ENCODE results near the gene POLD4.

DNA sequence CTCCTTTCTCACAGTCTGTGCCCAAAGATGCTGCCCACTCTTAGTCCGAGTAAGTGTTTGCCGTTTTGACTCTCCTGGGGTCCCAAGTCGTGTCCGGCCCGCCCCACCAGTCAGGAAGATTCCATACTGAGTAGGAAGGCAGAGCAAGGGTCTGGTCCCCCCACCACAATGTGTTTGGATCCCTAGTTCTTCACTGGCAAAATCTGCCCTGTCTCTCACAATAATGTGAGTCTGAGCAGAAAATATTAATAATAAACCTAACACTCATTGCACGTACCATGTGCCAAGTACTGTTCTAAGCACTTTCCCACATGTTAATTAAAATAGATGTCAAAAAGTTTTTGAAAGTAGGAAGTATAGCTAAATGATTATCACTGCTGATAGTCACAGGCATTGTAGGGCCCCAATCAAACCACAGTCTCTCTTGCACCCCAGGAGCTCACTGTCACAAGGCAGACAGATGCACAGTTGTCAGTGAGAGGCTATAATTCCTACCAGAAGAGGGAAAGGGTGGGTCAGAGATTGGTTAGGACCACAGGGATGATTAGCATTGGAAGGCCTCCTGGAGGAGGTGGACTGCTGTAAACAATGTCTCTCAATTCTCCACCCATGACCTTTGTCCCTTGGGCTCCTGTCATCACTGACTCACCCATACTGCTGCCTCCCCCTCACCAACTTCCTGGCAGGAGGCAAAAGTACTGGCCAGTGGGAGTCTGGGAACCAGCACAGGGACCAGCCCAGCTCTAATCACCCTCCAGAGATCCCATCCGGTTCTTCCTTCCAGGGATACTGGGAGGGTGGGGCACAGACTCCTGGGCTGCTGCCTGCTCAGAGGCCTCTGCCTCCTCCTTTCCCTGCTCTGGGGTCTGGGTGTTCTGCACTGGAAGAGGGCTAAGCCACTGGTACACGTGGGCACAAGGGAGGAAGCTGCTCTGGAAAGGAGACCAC lies 1.0 kb upstream of the POLD4 start:
- TF ChIP-seq, protein P1, sequence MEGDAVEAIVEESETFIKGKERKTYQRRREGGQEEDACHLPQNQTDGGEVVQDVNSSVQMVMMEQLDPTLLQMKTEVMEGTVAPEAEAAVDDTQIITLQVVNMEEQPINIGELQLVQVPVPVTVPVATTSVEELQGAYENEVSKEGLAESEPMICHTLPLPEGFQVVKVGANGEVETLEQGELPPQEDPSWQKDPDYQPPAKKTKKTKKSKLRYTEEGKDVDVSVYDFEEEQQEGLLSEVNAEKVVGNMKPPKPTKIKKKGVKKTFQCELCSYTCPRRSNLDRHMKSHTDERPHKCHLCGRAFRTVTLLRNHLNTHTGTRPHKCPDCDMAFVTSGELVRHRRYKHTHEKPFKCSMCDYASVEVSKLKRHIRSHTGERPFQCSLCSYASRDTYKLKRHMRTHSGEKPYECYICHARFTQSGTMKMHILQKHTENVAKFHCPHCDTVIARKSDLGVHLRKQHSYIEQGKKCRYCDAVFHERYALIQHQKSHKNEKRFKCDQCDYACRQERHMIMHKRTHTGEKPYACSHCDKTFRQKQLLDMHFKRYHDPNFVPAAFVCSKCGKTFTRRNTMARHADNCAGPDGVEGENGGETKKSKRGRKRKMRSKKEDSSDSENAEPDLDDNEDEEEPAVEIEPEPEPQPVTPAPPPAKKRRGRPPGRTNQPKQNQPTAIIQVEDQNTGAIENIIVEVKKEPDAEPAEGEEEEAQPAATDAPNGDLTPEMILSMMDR (IDR thresholded peaks at IDR 0.05), result peak in 3 of 4 experiments; percentile 26 to 43 (median 28)
- TF ChIP-seq POLR2AphosphoS5 (IDR thresholded peaks at IDR 0.05) (peak; percentile 97), POLR2A (IDR thresholded peaks at IDR 0.05) (no peak)
